Mesendoderm (in vitro differentiated cells): ENCODE data around the gene ADGRG4.

Experiments used
- DNase-seq: peaks from one replicate; pipeline ENCODE4 v3.0.0; 2013
- H2AK5ac ChIP-seq: 2 replicates; pipeline ENCODE4 v1.6.1; 2013; ENCODE audit warnings: low read length, inconsistent platforms
- H2BK120ac ChIP-seq: 2 replicates; pipeline ENCODE4 v1.6.1; 2013; ENCODE audit warnings: low read depth, mild to moderate bottlenecking, low read length, moderate library complexity, mixed read lengths
- H2BK15ac ChIP-seq: replicated peaks from 2 replicates; pipeline ENCODE4 v1.6.1; 2013; ENCODE audit warnings: low read depth, mild to moderate bottlenecking, moderate library complexity
- H2BK5ac ChIP-seq: 2 replicates; pipeline ENCODE4 v1.6.1; 2013; ENCODE audit warnings: low read length, inconsistent platforms
- H3K18ac ChIP-seq: 2 replicates; pipeline ENCODE4 v1.6.1; 2013; ENCODE audit warnings: mild to moderate bottlenecking, low read length, mixed read lengths
- H3K23ac ChIP-seq: one replicate; pipeline ENCODE4 v1.6.1; 2013; ENCODE audit warnings: low read length
- H3K27ac ChIP-seq: 2 replicates; pipeline ENCODE4 v1.5.1; 2013; ENCODE audit warnings: low read depth, mild to moderate bottlenecking, inconsistent platforms, low read length, moderate library complexity
- H3K27me3 ChIP-seq: 2 replicates; pipeline ENCODE4 v1.6.1; 2013; ENCODE audit warnings: low read length, control low read depth, mild to moderate bottlenecking, inconsistent platforms; ENCODE audit not compliant: insufficient read depth, poor library complexity
- H3K36me3 ChIP-seq: 2 replicates; pipeline ENCODE4 v1.6.1; 2013; ENCODE audit warnings: low read length, inconsistent platforms; ENCODE audit not compliant: control insufficient read depth, insufficient read depth
- H3K4ac ChIP-seq: one replicate; pipeline ENCODE4 v1.6.1; 2013; ENCODE audit warnings: low read depth, mild to moderate bottlenecking, low read length, moderate library complexity
- H3K4me1 ChIP-seq: 2 replicates; pipeline ENCODE4 v1.6.1; 2013; ENCODE audit warnings: low read depth, low read length, inconsistent platforms; ENCODE audit not compliant: control insufficient read depth
- H3K4me2 ChIP-seq: 2 replicates; pipeline ENCODE4 v1.6.1; 2013; ENCODE audit warnings: low read length
- H3K4me3 ChIP-seq: 2 replicates; pipeline ENCODE4 v1.5.1; 2013; ENCODE audit warnings: mild to moderate bottlenecking, low read length
- H3K56ac ChIP-seq: one replicate; pipeline ENCODE4 v1.6.1; 2013; ENCODE audit warnings: low read length
- H3K79me1 ChIP-seq: 2 replicates; pipeline ENCODE4 v1.6.1; 2013; ENCODE audit warnings: low read length, inconsistent platforms
- H3K79me2 ChIP-seq: 2 replicates; pipeline ENCODE4 v1.6.1; 2013; ENCODE audit warnings: mild to moderate bottlenecking, low read length; ENCODE audit not compliant: control insufficient read depth, insufficient read depth
- H3K9ac ChIP-seq: 2 replicates; pipeline ENCODE4 v1.6.1; 2013; ENCODE audit warnings: low read length, inconsistent platforms
- H4K5ac ChIP-seq: one replicate; pipeline ENCODE4 v1.6.1; 2013; ENCODE audit warnings: low read length
- H4K8ac ChIP-seq: one replicate; pipeline ENCODE4 v1.6.1; 2013; ENCODE audit warnings: low read depth, mild to moderate bottlenecking, control low read depth, low read length, moderate library complexity
- WGBS: extraction: QIAGEN DNeasy Blood & Tissue Kit; methylation state at CpG from one replicate; pipeline ENCODE4 v1.1.7; 2013; ENCODE audit warnings: low lambda C conversion rate, missing lambda C conversion rate; ENCODE audit not compliant: insufficient coverage; ENCODE audit errors: extremely low coverage; 5-methylcytosine and 5-hydroxymethylcytosine counted together

Gene ADGRG4

DNA sequence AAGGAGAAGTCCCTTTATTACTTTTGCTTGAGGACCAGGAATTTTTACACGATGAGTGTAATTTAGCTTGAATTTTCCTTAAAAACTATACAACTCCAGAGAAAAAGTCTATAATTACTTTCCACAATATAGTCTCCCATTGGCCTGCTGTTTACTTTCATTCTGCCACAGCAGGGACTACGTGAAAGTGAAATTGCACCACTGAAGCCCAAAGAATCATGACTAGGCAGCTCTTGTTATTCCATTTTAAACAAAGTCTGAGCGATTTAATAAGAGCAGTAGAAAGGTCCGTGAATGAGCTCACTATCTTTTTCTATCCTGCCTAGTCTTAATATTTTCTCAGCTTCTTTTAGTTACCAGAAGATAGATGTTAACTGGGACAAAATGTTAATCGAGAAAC is 68.6 kb downstream of the ADGRG4 start:
- H3K4ac ChIP-seq: no peak overlapping the region
- H4K5ac ChIP-seq: no peak overlapping the region
- H3K23ac ChIP-seq: no peak overlapping the region
- H2BK15ac ChIP-seq: no peak overlapping the region
- DNase-seq: no peak
- no peak overlapping the region for H3K9ac ChIP-seq
- no peaks in the 10 kb centered on the region for H3K79me2 ChIP-seq
- no peak overlapping the region for H2BK120ac ChIP-seq
- no peak overlapping the region for H3K27ac ChIP-seq
- H3K27me3 ChIP-seq: no peaks in the 10 kb centered on the region
- H3K4me2 ChIP-seq: no peak overlapping the region
- H3K4me1 ChIP-seq: no peaks in the 10 kb centered on the region
- no peak overlapping the region for H3K18ac ChIP-seq
- H3K56ac ChIP-seq: no peak overlapping the region
- no CpG with 5 or more reads among the region's 5 CpGs for WGBS
- H3K36me3 ChIP-seq: no peaks in the 10 kb centered on the region
- H4K8ac ChIP-seq: no peak overlapping the region
- no peak overlapping the region for H2AK5ac ChIP-seq
- no peaks in the 10 kb centered on the region for H3K79me1 ChIP-seq
- no peak overlapping the region for H2BK5ac ChIP-seq
- no peak overlapping the region for H3K4me3 ChIP-seq

DNA sequence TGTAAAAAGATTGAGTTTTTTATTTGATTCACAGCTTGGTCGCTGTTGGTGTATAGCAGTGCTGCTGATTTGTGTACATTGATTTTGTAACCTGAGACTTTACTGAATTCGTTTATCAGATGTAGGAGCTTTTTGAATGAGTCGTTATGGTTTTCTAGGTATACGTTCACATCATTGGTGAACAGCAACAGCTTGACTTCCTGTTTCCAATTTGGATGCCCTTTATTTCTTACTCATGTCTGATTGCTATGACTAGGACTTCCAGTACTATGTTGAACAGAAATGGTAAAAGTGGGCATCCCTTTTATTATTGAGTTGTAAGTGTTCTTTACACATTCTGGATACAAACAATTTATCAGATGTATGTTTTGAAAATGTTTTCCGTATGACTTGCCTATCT is 76.0 kb downstream of the ADGRG4 start:
- Histone ChIP-seq H3K4me2 (no peak overlapping the region), H3K79me2 (no peaks in the 10 kb centered on the region), H3K27ac (no peak overlapping the region), H3K36me3 (no peaks in the 10 kb centered on the region), H3K4ac (no peak overlapping the region), H2AK5ac (no peak overlapping the region), H3K23ac (no peak overlapping the region), H4K8ac (no peak overlapping the region), H2BK15ac (no peak overlapping the region), H3K18ac (no peak overlapping the region), H3K79me1 (no peaks in the 10 kb centered on the region), H2BK120ac (no peak overlapping the region), H3K4me3 (no peak overlapping the region), H4K5ac (no peak overlapping the region), H2BK5ac (no peak overlapping the region), H3K9ac (no peak overlapping the region), H3K56ac (no peak overlapping the region), H3K27me3 (no peaks in the 10 kb centered on the region), H3K4me1 (no peaks in the 10 kb centered on the region)
- no CpG with 5 or more reads among the region's 5 CpGs for WGBS
- DNase-seq: no peak

DNA sequence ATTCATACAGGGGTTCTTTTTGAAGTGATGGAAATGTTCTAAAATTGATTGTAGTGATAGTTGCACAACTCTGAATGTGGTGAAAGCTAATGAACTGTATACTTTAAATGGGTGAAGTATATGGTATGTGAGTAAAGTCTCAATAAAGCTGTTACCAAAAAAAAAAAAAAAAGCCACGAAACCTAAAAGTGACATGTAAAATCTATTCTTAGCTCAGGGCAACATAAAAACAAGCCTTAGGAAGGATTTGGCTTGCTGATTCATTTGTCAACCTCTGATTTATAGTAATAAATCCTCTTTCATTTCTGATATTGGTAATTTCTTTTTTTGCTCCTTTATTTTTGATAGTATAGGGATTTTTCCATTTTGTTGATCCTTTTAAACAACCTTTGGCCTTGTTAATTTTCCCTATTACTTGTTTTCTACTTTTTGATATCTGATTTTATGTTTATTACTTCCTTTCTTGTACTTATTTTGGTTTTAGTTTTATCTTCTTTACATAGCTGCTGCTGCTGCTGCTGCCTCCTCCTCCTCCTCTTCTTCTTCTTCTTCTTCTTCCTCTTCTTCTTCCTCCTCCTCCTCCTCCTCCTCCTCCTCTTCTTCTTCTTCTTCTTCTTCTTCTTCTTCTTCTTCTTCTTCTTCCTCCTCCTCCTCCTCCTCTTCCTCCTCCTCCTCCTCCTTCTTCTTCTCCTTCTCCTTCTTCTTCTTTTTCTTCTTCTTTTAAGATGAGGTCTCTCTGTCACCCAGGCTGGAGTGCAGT is 79.4 kb downstream of the ADGRG4 start:
- H3K27me3 ChIP-seq: no peaks in the 10 kb centered on the region
- H3K27ac ChIP-seq: no peak overlapping the region
- no peak overlapping the region for H4K5ac ChIP-seq
- H2AK5ac ChIP-seq: no peak overlapping the region
- WGBS: no CpG with 5 or more reads among the region's 1 CpG
- H3K4me2 ChIP-seq: no peak overlapping the region
- H4K8ac ChIP-seq: no peak overlapping the region
- H2BK5ac ChIP-seq: no peak overlapping the region
- no peak overlapping the region for H3K18ac ChIP-seq
- H2BK120ac ChIP-seq: no peak overlapping the region
- H3K4me1 ChIP-seq: no peaks in the 10 kb centered on the region
- H3K56ac ChIP-seq: no peak overlapping the region
- H3K4ac ChIP-seq: no peak overlapping the region
- no peak for DNase-seq
- no peaks in the 10 kb centered on the region for H3K36me3 ChIP-seq
- no peak overlapping the region for H3K9ac ChIP-seq
- H3K79me1 ChIP-seq: no peaks in the 10 kb centered on the region
- no peaks in the 10 kb centered on the region for H3K79me2 ChIP-seq
- no peak overlapping the region for H2BK15ac ChIP-seq
- no peak overlapping the region for H3K23ac ChIP-seq
- H3K4me3 ChIP-seq: no peak overlapping the region

DNA sequence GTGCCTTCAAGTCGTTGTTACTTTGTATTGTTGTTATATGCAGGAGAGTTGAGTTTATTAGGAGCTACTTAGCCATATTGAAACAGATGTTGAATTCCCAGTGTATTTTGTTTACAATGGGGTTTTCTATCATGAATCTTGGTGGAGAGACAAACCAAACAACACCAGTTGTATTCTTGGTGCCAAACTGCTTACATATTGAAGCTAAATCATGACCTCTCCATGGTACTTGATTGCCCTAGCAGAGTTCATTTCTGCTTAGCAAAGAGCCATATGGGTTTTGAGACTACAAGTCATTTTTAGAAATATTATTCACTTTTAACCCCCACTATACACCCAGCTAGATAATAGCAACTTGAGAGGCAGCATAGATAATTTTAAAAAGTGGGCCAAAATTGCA is 85.4 kb downstream of the ADGRG4 start:
- Histone ChIP-seq H2AK5ac (no peak overlapping the region), H3K27me3 (no peaks in the 10 kb centered on the region), H3K79me1 (no peaks in the 10 kb centered on the region), H3K23ac (no peak overlapping the region), H3K4me3 (no peak overlapping the region), H4K5ac (no peak overlapping the region), H2BK120ac (no peak overlapping the region), H3K4me1 (no peaks in the 10 kb centered on the region), H3K36me3 (no peaks in the 10 kb centered on the region), H4K8ac (no peak overlapping the region), H3K27ac (no peak overlapping the region), H2BK5ac (no peak overlapping the region), H3K4me2 (no peak overlapping the region), H3K79me2 (no peaks in the 10 kb centered on the region), H3K56ac (no peak overlapping the region), H3K9ac (no peak overlapping the region), H2BK15ac (no peak overlapping the region), H3K4ac (no peak overlapping the region), H3K18ac (no peak overlapping the region)
- DNase-seq: no peak
- no CpG with 5 or more reads among the region's 1 CpG for WGBS

DNA sequence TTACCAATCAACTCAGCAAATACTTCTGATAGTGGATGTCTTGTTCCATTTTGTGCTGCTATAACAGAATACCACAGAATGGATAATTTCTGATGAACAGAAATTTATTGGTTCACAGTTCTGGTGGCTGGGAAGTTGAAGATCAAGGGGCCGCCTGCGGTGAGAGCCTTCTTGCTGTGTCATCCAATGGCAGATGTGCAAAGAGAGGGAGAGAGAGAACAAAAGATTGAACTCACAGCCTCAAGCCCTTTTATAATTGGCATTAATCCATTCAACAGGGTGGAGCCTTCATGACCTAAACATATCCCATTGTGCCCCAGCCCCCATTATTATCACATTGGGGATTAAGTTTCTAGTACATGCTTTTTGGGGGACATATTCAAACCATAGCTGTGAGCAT is 86.1 kb downstream of the ADGRG4 start:
- Histone ChIP-seq H2BK15ac (no peak overlapping the region), H2AK5ac (no peak overlapping the region), H3K79me2 (no peaks in the 10 kb centered on the region), H3K36me3 (no peaks in the 10 kb centered on the region), H3K18ac (no peak overlapping the region), H2BK120ac (no peak overlapping the region), H3K23ac (no peak overlapping the region), H3K9ac (no peak overlapping the region), H3K4ac (no peak overlapping the region), H3K79me1 (no peaks in the 10 kb centered on the region), H3K27ac (no peak overlapping the region), H3K27me3 (no peaks in the 10 kb centered on the region), H3K56ac (no peak overlapping the region), H3K4me3 (no peak overlapping the region), H3K4me2 (no peak overlapping the region), H4K8ac (no peak overlapping the region), H4K5ac (no peak overlapping the region), H3K4me1 (no peaks in the 10 kb centered on the region), H2BK5ac (no peak overlapping the region)
- no CpG with 5 or more reads among the region's 2 CpGs for WGBS
- DNase-seq: no peak

DNA sequence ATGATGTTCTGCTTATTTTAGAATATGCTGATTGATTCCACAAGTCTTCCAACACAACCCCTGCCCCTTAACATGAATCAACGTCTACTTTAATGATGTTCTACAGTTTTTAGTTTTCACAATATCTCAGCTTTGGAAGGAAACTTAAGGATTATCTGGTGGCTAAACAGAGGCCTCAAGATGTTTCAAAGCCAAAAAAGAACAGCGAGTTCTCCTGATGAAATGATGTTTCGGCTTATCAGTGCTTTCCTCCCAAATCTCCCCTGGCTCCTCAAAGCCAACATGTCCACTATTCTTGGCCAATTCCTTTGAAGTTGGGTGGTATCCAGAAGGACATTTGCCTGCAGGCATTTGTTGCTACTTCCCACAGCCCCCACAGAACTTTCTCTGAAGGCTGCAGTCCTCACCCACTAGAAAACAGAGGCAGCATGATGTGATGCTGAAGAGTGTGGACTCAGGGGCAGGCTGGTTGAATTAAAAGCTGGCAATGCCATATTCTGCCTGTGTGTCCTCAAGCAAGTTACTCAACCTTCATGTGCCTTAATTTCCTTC is 87.3 kb downstream of the ADGRG4 start:
- Histone ChIP-seq H3K4me3 (no peak overlapping the region), H3K36me3 (no peaks in the 10 kb centered on the region), H3K56ac (no peak overlapping the region), H3K27me3 (no peaks in the 10 kb centered on the region), H2BK120ac (no peak overlapping the region), H3K27ac (no peak overlapping the region), H2BK5ac (no peak overlapping the region), H2AK5ac (no peak overlapping the region), H4K5ac (no peak overlapping the region), H3K23ac (no peak overlapping the region), H3K18ac (no peak overlapping the region), H4K8ac (no peak overlapping the region), H3K79me1 (no peaks in the 10 kb centered on the region), H3K4me2 (no peak overlapping the region), H3K4me1 (no peaks in the 10 kb centered on the region), H2BK15ac (no peak overlapping the region), H3K4ac (no peak overlapping the region), H3K79me2 (no peaks in the 10 kb centered on the region), H3K9ac (no peak overlapping the region)
- WGBS: no CpG with 5 or more reads among the region's 3 CpGs
- DNase-seq: no peak
